Kidney glomerular epithelial cell (primary cell): ENCODE data around the gene GNB3.

Experiments
- DNase-seq: peaks from one replicate; lab custom pipeline; 2025; lab: John Stamatoyannopoulos, UW

GNB3 gene

GRCh38 chr12:6840761-6841515, at the start of gene GNB3:
Gene GNB3, plus strand, starts transcription at chr12:6840925. Its CDS starts 363 bp downstream, at chr12:6841288.
- DNase-seq: no peak

- no peak for DNase-seq
Measured at GRCh38 chr12:6791931-6792520, 48.7 kb upstream of the GNB3 start.

- DNase-seq: no peak
Measured at GRCh38 chr12:6792522-6793201, 48.1 kb upstream of the GNB3 start.

- no peak for DNase-seq
Measured at GRCh38 chr12:6795088-6795487, 45.6 kb upstream of the GNB3 start.

- no peak for DNase-seq
Measured at GRCh38 chr12:6796576-6796975, 44.1 kb upstream of the GNB3 start.

- no peak for DNase-seq
Measured at GRCh38 chr12:6799147-6799546, 41.6 kb upstream of the GNB3 start.

- no peak for DNase-seq
Measured at GRCh38 chr12:6807170-6807569, 33.6 kb upstream of the GNB3 start.

- DNase-seq: no peak
Measured at GRCh38 chr12:6809056-6809455, 31.7 kb upstream of the GNB3 start.

GRCh38 chr12:6810758-6811157, 30.0 kb upstream of the GNB3 start:
- no peak for DNase-seq

GRCh38 chr12:6813363-6813762, 27.4 kb upstream of the GNB3 start:
- no peak for DNase-seq

- no peak for DNase-seq
Measured at GRCh38 chr12:6816598-6816997, 24.1 kb upstream of the GNB3 start.

- no peak for DNase-seq
Measured at GRCh38 chr12:6817098-6817497, 23.6 kb upstream of the GNB3 start.

- no peak for DNase-seq
Measured at GRCh38 chr12:6817662-6818157, 23.0 kb upstream of the GNB3 start.

GRCh38 chr12:6818222-6818621, 22.5 kb upstream of the GNB3 start:
- no peak for DNase-seq

GRCh38 chr12:6818645-6819044, 22.1 kb upstream of the GNB3 start:
- no peak for DNase-seq

GRCh38 chr12:6819106-6820030, 21.4 kb upstream of the GNB3 start:
- no peak for DNase-seq

GRCh38 chr12:6820166-6820565, 20.6 kb upstream of the GNB3 start:
- DNase-seq: no peak

GRCh38 chr12:6821591-6822425, 18.9 kb upstream of the GNB3 start, which contains the start of gene GPR162:
Gene GPR162, plus strand, starts transcription at chr12:6821821. Its CDS starts 2,078 bp downstream, at chr12:6823899.
- no peak for DNase-seq

GRCh38 chr12:6822426-6823135, 18.1 kb upstream of the GNB3 start:
- DNase-seq: no peak
